ENCODE data around the gene KRTAP9-8.

GRCh38 chr17:41258406-41258805 is 20.6 kb downstream of the KRTAP9-8 start:
- no peak for TF ChIP-seq CTCF (optimal IDR thresholded peaks at IDR 0.05 in 1 of 3, IDR thresholded peaks at IDR 0.05 in 1 of 3, conservative IDR thresholded peaks at IDR 0.05 in 1 of 3; ENCODE audit: extremely low read depth in 1 of 3, insufficient read depth in 2 of 3, low read length in 3 of 3)
- no peak for TF ChIP-seq EZH2 (IDR thresholded peaks at IDR 0.05; ENCODE audit: low read length)
